Panc1 (cell line): Measurements from ENCODE around the gene HMCN2. TPM values are rescaled to one million over a fixed set of nuclear protein-coding genes. Genes with fewer than 3 reads are reported as not detected.
A peak's percentile ranks its signal among the peaks of the same experiment; 100 is the strongest.

Source experiments
- ATAC-seq: fragments of 200-7000 bp; cut with Tn5 transposase; 2 replicates; pipeline ENCODE4 v1.9.1; 2020; ENCODE audit warnings: mild to moderate bottlenecking, moderate library complexity
- BruUV-seq: library from RNA; stranded (reverse); fragments of 400-500 nt; replicated peaks from 2 replicates; lab custom pipeline; 2021; lab: Mats Ljungman, UMichigan
- CTCF ChIA-PET: fragments of 300-600 bp; sonication (Branson Sonifier 250); formaldehyde crosslinking; loops from one replicate; lab custom pipeline; 2022; ENCODE audit warnings: antibody characterized with exemption; lab: Charles Lee
- POLR2A ChIA-PET: fragments of 300-600 bp; sonication (Branson Sonifier 250); formaldehyde crosslinking; loops from one replicate; lab custom pipeline; 2022; ENCODE audit warnings: antibody characterized with exemption; lab: Charles Lee
- DNase-seq: peaks from one replicate; pipeline ENCODE4 v3.0.0-alpha.2; 2010; ENCODE audit warnings: low read depth, low spot score
- H3K27ac ChIP-seq: 2 replicates; pipeline ENCODE4 v1.5.1; 2011; ENCODE audit warnings: mild to moderate bottlenecking, low read length, inconsistent platforms
- H3K27me3 ChIP-seq: fragments of 200-500 bp; sonication (Bioruptor generic); 2 replicates; pipeline ENCODE4 v1.6.0; 2014; ENCODE audit warnings: low read length, inconsistent platforms; ENCODE audit not compliant: control insufficient read depth, insufficient read depth
- H3K36me3 ChIP-seq: fragments of 200-500 bp; sonication (Bioruptor generic); 2 replicates; pipeline ENCODE4 v1.5.1; 2014; ENCODE audit warnings: inconsistent platforms, mild to moderate bottlenecking, low read length, moderate library complexity; ENCODE audit not compliant: control insufficient read depth, insufficient read depth
- H3K4me1 ChIP-seq: 2 replicates; pipeline ENCODE4 v1.5.1; 2011; ENCODE audit warnings: inconsistent platforms, mild to moderate bottlenecking, low read length, moderate library complexity; ENCODE audit not compliant: control insufficient read depth, insufficient read depth
- H3K4me3 ChIP-seq, 2 experiments: 2 replicates each; pipeline ENCODE4 v1.5.1; 2011 to 2012; ENCODE audit warnings: low read depth in 2 of 2, low read length in 2 of 2, mild to moderate bottlenecking in 2 of 2, inconsistent platforms in 1 of 2, moderate library complexity in 1 of 2
- H3K9me3 ChIP-seq: fragments of 200-500 bp; sonication (Bioruptor generic); 2 replicates; pipeline ENCODE4 v1.5.1; 2014; ENCODE audit warnings: low read depth, mild to moderate bottlenecking, inconsistent platforms, low read length, moderate library complexity; ENCODE audit not compliant: control insufficient read depth, insufficient read depth
- POLR2AphosphoS5 ChIP-seq: IDR thresholded peaks from 2 replicates; pipeline ENCODE4 v1.6.1; 2012; ENCODE audit warnings: mild to moderate bottlenecking, low read depth, low read length, moderate library complexity
- SIN3A ChIP-seq: IDR thresholded peaks from 2 replicates; pipeline ENCODE4 v1.6.1; 2012; ENCODE audit warnings: low read depth, mild to moderate bottlenecking, low read length, moderate library complexity, borderline replicate concordance; ENCODE audit not compliant: insufficient read depth
- TCF7L2 ChIP-seq: IDR thresholded peaks from 2 replicates; pipeline ENCODE4 v1.6.1; 2011; ENCODE audit warnings: mild to moderate bottlenecking, low read depth, low read length, inconsistent platforms
- in situ Hi-C: cut with HindIII; loops from 2 replicates; pipeline ENCODE4 v1.10.0; 2016; ENCODE audit warnings: low sequenced_read_pairs, low pct_unique_long_range_greater_than_20kb
- intact Hi-C: fragments of 100-400 bp; cut with micrococcal nuclease; formaldehyde crosslinking; loops from one replicate; pipeline ENCODE4 v1.10.0; 2022; ENCODE audit not compliant: unreplicated experiment
- total RNA-seq: library from RNA; stranded (reverse); gene quantifications from one replicate; pipeline ENCODE4 v1.2.1, GENCODE V29; 2021; ENCODE audit not compliant: unreplicated experiment
- TF ChIP-seq, protein P1 (sequence below), 2 experiments: IDR thresholded peaks; 2 replicates each; pipeline ENCODE4 v1.6.1; 2011 to 2012; ENCODE audit warnings: low read depth in 2 of 2, control low read depth in 1 of 2, low read length in 1 of 2, mild to moderate bottlenecking in 1 of 2, moderate library complexity in 1 of 2; ENCODE audit not compliant: insufficient read depth in 1 of 2
- TF ChIP-seq, protein P2 (sequence below): fragments of 450-650 bp; IDR thresholded peaks from 2 replicates; pipeline ENCODE4 v1.5.1; 2017; ENCODE audit warnings: mild to moderate bottlenecking

Gene HMCN2
- total RNA-seq, 1 experiment from 2014 or later = 0.05 TPM

DNA sequence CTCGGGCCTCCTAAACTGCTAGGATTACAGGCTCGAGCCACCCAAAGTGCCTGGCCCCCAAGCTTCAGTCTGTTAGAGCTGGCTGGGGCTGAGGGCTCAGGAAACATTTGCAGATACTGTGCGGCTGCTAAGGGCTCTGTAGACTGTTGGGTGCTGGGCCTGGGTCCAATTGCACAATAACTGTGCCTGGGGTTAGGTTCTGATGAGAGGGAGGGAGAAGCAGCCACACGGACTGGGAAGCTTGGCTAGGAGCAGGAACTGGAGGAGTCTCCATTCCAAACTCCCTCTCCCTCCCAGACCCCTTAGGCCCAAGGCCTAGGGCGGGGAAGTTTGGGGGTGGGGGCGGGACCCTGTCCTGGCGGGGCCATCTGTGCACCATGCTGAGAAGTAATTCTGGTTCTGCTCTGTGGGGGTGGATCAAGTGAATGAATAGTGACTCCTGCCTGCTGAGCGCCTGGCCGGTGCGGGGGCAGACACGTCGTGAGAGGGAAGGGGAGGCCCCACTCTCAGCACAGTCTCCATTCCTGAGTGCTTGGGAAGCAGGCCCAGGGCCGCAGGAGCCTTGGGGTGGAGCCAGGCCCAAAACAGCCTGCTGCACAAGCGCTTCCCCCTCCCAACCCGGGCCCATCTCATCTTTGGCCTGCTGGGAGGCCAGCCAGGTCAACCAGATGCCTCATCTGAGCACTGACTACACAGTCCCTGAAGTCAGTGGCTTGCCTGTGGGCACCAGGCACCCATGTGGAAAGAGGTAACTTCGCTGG, 180.7 kb downstream of the HMCN2 start:
- Histone ChIP-seq H3K27me3 (no peaks in the 10 kb centered on the region), H3K36me3 (no peaks in the 10 kb centered on the region), H3K4me1 (peaks cover 15% of the 10 kb centered on the region), H3K9me3 (peaks cover 3% of the 10 kb centered on the region; the same call in 1 of the 2 replicates), H3K4me3 (peak overlapping the region in 1 of 2 experiments; percentile 61; a peak in 2 of 4 replicates), H3K27ac (no peak overlapping the region)
- no peak for DNase-seq
- peak; percentile 22; the same call in 1 of the 2 replicates for ATAC-seq
- POLR2A ChIA-PET = no interaction called here
- intact Hi-C loops (no loop called here), in situ Hi-C loops (no loop called here)
- BruUV-seq = no TSS peak
- CTCF ChIA-PET = no interaction called here
- TF ChIP-seq, protein P1, sequence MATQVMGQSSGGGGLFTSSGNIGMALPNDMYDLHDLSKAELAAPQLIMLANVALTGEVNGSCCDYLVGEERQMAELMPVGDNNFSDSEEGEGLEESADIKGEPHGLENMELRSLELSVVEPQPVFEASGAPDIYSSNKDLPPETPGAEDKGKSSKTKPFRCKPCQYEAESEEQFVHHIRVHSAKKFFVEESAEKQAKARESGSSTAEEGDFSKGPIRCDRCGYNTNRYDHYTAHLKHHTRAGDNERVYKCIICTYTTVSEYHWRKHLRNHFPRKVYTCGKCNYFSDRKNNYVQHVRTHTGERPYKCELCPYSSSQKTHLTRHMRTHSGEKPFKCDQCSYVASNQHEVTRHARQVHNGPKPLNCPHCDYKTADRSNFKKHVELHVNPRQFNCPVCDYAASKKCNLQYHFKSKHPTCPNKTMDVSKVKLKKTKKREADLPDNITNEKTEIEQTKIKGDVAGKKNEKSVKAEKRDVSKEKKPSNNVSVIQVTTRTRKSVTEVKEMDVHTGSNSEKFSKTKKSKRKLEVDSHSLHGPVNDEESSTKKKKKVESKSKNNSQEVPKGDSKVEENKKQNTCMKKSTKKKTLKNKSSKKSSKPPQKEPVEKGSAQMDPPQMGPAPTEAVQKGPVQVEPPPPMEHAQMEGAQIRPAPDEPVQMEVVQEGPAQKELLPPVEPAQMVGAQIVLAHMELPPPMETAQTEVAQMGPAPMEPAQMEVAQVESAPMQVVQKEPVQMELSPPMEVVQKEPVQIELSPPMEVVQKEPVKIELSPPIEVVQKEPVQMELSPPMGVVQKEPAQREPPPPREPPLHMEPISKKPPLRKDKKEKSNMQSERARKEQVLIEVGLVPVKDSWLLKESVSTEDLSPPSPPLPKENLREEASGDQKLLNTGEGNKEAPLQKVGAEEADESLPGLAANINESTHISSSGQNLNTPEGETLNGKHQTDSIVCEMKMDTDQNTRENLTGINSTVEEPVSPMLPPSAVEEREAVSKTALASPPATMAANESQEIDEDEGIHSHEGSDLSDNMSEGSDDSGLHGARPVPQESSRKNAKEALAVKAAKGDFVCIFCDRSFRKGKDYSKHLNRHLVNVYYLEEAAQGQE (IDR thresholded peaks at IDR 0.05; ENCODE audit: insufficient read depth in 1 of 2, low read depth in 2 of 2, low read length in 1 of 2) = no peak
- TF ChIP-seq SIN3A (no peak), TCF7L2 (no peak), POLR2AphosphoS5 (no peak)
- TF ChIP-seq, protein P2, sequence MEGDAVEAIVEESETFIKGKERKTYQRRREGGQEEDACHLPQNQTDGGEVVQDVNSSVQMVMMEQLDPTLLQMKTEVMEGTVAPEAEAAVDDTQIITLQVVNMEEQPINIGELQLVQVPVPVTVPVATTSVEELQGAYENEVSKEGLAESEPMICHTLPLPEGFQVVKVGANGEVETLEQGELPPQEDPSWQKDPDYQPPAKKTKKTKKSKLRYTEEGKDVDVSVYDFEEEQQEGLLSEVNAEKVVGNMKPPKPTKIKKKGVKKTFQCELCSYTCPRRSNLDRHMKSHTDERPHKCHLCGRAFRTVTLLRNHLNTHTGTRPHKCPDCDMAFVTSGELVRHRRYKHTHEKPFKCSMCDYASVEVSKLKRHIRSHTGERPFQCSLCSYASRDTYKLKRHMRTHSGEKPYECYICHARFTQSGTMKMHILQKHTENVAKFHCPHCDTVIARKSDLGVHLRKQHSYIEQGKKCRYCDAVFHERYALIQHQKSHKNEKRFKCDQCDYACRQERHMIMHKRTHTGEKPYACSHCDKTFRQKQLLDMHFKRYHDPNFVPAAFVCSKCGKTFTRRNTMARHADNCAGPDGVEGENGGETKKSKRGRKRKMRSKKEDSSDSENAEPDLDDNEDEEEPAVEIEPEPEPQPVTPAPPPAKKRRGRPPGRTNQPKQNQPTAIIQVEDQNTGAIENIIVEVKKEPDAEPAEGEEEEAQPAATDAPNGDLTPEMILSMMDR = no peak

DNA sequence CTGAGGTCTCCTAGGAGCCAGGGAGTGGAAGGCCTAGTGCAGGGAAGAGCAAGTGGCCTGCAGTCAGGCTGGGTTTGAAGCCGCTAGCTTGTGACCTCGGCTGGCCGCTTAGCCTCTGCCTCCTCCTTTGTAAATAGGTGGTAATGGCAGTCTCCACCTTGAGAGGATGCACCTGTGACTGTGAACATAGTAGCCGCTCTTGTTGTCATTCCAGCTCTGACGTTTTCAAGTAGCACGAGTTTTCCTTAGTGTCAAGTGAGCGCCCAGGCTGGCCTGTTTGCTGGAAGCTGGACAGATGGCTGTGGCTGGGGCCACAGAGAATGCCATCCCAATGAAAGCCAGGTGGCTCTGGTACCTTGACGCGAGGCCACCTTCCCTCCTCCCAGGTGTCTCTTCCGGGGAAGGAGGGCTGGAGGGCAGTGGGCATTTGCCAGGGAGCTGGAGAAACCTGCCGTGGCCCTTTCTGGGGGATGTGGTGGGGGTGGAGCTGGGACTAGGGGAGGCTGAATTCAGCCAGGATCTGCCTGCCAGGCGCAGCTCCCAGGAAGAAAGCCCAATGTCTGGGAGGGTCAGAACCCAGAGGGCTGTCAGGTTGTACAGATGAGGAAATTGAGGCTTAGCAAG, 181.7 kb downstream of the HMCN2 start:
- TSS peak; percentile 64 for BruUV-seq

More for the DNA sequence above, 181.7 kb downstream of the HMCN2 start:
- POLR2A ChIA-PET = interaction anchor here (0.6 kb wide), 1 partner anchor 24 kb away, joined by 3 read pairs; no protein-coding TSS in a partner anchor
- ATAC-seq (no peak), DNase-seq (no peak)
- intact Hi-C loops (no loop called here), in situ Hi-C loops (no loop called here)
- no peaks in the 10 kb centered on the region for H3K36me3 ChIP-seq
- H3K9me3 ChIP-seq = no peaks in the 10 kb centered on the region
- H3K27me3 ChIP-seq = no peaks in the 10 kb centered on the region
- H3K4me1 ChIP-seq = peaks cover 22% of the 10 kb centered on the region
- CTCF ChIA-PET = no interaction called here
- TF ChIP-seq, protein P1 (IDR thresholded peaks at IDR 0.05; ENCODE audit: insufficient read depth in 1 of 2, low read depth in 2 of 2, low read length in 1 of 2) = no peak
- no peak for TF ChIP-seq TCF7L2
- no peak for TF ChIP-seq POLR2AphosphoS5
- TF ChIP-seq, protein P2 = no peak
- no peak overlapping the region for H3K27ac ChIP-seq
- H3K4me3 ChIP-seq = no peak overlapping the region
